Measurements from ENCODE around the gene OR8S1. TPM values are rescaled to one million over a fixed set of nuclear protein-coding genes. Genes with fewer than 3 reads are reported as not detected.

OR8S1 gene, protein sequence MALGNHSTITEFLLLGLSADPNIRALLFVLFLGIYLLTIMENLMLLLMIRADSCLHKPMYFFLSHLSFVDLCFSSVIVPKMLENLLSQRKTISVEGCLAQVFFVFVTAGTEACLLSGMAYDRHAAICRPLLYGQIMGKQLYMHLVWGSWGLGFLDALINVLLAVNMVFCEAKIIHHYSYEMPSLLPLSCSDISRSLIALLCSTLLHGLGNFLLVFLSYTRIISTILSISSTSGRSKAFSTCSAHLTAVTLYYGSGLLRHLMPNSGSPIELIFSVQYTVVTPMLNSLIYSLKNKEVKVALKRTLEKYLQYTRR
- not detected in 2 replicates for total RNA-seq
- long read RNA-seq, result 0 reads

- H3K4me1 Mint-ChIP-seq (ENCODE audit: low read depth), result no peaks in the 10 kb centered on the region
- H3K27me3 Mint-ChIP-seq, result no peaks in the 10 kb centered on the region
- H3K36me3 Mint-ChIP-seq (ENCODE audit: insufficient read depth), result no peaks in the 10 kb centered on the region
- no peak within 1 kb of the TSS for H3K27ac Mint-ChIP-seq
- no peak for TF ChIP-seq CTCF (IDR thresholded peaks at IDR 0.05; ENCODE audit: unreplicated experiment)
- no peak for DNase-seq (ENCODE audit: low spot score, unreplicated experiment)
- peaks cover 2% of the 10 kb centered on the region for H3K9me3 Mint-ChIP-seq (ENCODE audit: low read depth)
- H3K4me3 Mint-ChIP-seq (ENCODE audit: low read depth), result no peak within 1 kb of the TSS
These were observed at the start of gene OR8S1 for GRCh38 chr12:48525332-48525731. OR8S1 (plus strand) TSS chr12:48525632; CDS start chr12:48525632, 0 bp downstream.

DNA sequence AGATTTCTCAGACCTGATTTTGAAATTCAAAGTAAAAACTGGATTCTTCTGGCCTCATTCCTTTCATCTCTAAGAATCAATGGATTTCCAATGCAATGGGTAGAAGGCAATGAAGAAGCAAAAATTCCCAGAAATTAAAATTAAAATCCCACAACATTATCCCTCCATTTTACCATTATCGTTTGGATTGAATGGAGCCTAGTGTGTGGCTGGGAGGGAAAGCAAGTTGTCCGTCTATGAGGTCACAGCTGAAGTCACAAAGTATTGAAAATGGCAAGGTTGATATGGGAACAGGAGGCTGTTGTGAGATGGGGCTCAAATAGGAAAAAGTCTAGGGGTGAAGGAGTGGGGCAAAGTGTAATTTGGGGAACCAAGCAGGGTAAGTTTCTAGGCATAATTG is 43.2 kb upstream of the OR8S1 start, which contains the start of gene C12orf54:
Gene C12orf54 (plus strand): TSS at position 301 of the 400 bp plus-strand sequence. CDS start 799 bp downstream, outside the sequence.
- Mint-ChIP-seq H3K36me3 (ENCODE audit: insufficient read depth) (no peaks in the 10 kb centered on the region), H3K4me1 (ENCODE audit: low read depth) (no peaks in the 10 kb centered on the region), H3K9me3 (ENCODE audit: low read depth) (peaks cover 15% of the 10 kb centered on the region), H3K27ac (no peak within 1 kb of the TSS), H3K4me3 (ENCODE audit: low read depth) (no peak within 1 kb of the TSS), H3K27me3 (peaks cover 16% of the 10 kb centered on the region)
- no peak for TF ChIP-seq CTCF (IDR thresholded peaks at IDR 0.05; ENCODE audit: unreplicated experiment)
- DNase-seq (ENCODE audit: low spot score, unreplicated experiment), result no peak

GRCh38 chr12:48482930-48483329 is 42.5 kb upstream of the OR8S1 start:
- H3K27ac Mint-ChIP-seq, result no peak overlapping the region
- TF ChIP-seq CTCF (IDR thresholded peaks at IDR 0.05; ENCODE audit: unreplicated experiment), result no peak
- no peaks in the 10 kb centered on the region for H3K4me1 Mint-ChIP-seq (ENCODE audit: low read depth)
- H3K27me3 Mint-ChIP-seq, result peaks cover 16% of the 10 kb centered on the region
- no peaks in the 10 kb centered on the region for H3K36me3 Mint-ChIP-seq (ENCODE audit: insufficient read depth)
- no peak for DNase-seq (ENCODE audit: low spot score, unreplicated experiment)
- no peak overlapping the region for H3K4me3 Mint-ChIP-seq (ENCODE audit: low read depth)
- H3K9me3 Mint-ChIP-seq (ENCODE audit: low read depth), result peaks cover 12% of the 10 kb centered on the region

DNA sequence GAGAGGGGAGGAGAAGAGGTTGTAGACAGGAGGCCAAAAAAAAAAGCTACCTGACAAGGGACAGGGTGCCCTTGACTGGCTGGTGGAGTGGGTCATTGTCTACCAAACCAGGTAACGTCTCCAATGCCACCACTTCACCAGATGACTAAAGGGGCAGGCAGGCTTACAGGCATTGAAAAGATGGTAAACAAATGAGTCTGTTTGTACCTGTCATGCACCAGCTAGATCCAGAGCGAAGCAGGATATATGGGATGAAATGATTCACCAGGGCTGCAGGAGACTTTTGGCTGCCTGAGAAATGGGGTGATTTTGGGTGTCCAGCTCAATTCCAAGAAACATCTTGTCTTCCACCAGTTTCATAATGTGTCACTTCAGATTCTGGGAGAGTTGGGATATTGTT is 39.2 kb upstream of the OR8S1 start:
- Mint-ChIP-seq H3K4me1 (ENCODE audit: low read depth) (no peaks in the 10 kb centered on the region), H3K36me3 (ENCODE audit: insufficient read depth) (no peaks in the 10 kb centered on the region), H3K9me3 (ENCODE audit: low read depth) (peaks cover 8% of the 10 kb centered on the region), H3K27me3 (peaks cover 16% of the 10 kb centered on the region), H3K4me3 (ENCODE audit: low read depth) (no peak overlapping the region), H3K27ac (no peak overlapping the region)
- no peak for TF ChIP-seq CTCF (IDR thresholded peaks at IDR 0.05; ENCODE audit: unreplicated experiment)
- DNase-seq (ENCODE audit: low spot score, unreplicated experiment), result no peak

DNA sequence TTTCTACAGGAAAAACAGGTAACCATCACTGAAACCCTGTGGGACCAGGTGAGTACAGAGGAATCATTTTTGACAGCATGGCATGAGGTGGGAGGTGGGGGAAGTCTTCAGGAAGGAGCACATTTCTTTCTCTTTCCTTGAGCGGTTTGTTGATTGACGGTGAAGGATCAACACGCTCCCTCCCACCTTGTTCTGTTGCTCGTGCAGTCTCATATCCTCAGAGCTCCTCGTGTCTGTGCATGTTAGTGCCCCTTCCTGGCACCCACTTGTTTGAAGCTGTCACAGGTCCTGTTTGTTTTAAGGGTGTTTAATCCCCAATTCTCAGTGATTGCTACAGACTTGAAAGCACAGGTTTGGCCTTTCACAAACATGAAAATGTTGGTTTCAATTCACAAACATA is 38.8 kb upstream of the OR8S1 start:
- H3K9me3 Mint-ChIP-seq (ENCODE audit: low read depth), result peaks cover 8% of the 10 kb centered on the region
- DNase-seq (ENCODE audit: low spot score, unreplicated experiment), result no peak

More for the DNA sequence above, 38.8 kb upstream of the OR8S1 start:
- Mint-ChIP-seq H3K36me3 (ENCODE audit: insufficient read depth) (no peaks in the 10 kb centered on the region), H3K27ac (no peak overlapping the region), H3K4me1 (ENCODE audit: low read depth) (no peaks in the 10 kb centered on the region), H3K27me3 (peaks cover 16% of the 10 kb centered on the region), H3K4me3 (ENCODE audit: low read depth) (no peak overlapping the region)
- no peak for TF ChIP-seq CTCF (IDR thresholded peaks at IDR 0.05; ENCODE audit: unreplicated experiment)
